ENCODE measurements around the gene GATA2.

GATA2 gene

DNA sequence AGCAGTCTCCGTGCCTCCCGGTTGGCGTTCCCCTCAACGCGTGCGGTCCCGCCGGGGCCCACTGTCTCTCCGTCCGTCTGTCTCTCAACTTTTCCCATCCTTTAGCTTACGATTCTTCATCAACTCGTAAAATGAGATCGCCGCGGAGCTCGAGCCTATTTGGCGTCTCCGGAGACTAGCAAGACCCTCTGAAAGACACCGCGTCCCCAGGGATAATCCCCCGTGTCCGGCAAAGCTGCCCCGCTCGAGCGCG lies 3.4 kb downstream of the GATA2 start:
- DNase-seq (ENCODE audit: low read depth), result no peak
- TF ChIP-seq, protein P1, sequence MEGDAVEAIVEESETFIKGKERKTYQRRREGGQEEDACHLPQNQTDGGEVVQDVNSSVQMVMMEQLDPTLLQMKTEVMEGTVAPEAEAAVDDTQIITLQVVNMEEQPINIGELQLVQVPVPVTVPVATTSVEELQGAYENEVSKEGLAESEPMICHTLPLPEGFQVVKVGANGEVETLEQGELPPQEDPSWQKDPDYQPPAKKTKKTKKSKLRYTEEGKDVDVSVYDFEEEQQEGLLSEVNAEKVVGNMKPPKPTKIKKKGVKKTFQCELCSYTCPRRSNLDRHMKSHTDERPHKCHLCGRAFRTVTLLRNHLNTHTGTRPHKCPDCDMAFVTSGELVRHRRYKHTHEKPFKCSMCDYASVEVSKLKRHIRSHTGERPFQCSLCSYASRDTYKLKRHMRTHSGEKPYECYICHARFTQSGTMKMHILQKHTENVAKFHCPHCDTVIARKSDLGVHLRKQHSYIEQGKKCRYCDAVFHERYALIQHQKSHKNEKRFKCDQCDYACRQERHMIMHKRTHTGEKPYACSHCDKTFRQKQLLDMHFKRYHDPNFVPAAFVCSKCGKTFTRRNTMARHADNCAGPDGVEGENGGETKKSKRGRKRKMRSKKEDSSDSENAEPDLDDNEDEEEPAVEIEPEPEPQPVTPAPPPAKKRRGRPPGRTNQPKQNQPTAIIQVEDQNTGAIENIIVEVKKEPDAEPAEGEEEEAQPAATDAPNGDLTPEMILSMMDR (conservative IDR thresholded peaks at IDR 0.05; ENCODE audit: control insufficient read depth, insufficient read depth, low read depth, low read length), result no peak
- H3K4me3 ChIP-seq (ENCODE audit: control insufficient read depth, low read depth, low read length), result no peak overlapping the region

DNA sequence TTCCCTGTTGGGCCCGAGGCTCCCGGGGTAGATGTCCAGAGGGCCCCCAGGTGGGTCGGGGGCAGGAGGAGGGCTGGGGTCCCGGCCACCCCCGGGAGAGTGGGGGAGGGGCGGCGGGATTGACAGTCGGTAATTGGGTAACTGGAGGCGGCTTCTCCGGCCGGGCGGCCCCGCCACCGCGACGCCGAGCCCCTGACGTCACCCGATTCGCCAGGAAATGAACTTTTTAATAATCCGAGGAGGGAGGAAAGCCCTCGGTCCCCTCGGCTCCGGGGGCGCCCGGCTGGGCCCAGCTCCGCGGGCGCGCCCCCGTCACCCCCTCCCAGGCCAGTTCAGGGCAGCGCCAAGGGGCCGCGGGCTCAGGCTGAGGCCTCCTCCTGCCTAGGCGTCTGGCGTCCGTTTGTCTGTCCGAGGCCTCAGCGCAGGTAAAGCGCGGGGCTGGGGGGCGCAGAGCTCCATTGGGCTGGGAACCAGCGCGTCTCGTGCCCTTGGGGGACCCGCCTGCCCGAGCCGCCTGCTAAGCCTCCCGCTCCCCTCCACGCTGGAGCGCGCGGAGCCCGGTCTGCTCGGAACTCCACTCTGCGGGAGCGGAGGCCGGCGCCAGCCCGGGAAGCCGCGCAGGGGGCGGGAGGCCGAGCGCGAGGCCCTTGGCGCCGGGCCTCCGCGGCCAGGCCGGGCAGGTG lies 3.9 kb downstream of the GATA2 start:
- no peak for DNase-seq (ENCODE audit: low read depth)
- no peak overlapping the region for H3K4me3 ChIP-seq (ENCODE audit: control insufficient read depth, low read depth, low read length)
- TF ChIP-seq, protein P1 (conservative IDR thresholded peaks at IDR 0.05; ENCODE audit: control insufficient read depth, insufficient read depth, low read depth, low read length), result no peak

DNA sequence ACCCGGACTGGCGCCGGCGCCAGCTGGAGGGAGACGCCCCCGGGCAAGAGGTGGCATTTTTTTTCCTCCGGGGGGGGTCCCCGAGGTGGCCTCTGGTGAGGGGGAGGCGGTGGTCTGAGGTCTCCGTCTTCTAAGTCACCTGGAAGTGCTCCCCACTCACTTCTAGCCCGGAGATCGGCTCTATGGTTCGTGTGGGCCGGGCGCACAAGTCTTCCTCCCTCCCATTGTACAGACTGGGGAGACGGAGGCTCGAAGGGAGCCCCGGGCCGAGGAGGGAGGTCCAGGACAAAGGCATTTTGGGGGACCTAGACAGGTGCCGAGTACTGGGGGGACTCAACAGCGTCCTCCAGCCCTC lies 4.4 kb downstream of the GATA2 start:
- no peak overlapping the region for H3K4me3 ChIP-seq (ENCODE audit: control insufficient read depth, low read depth, low read length)
- TF ChIP-seq, protein P1 (conservative IDR thresholded peaks at IDR 0.05; ENCODE audit: control insufficient read depth, insufficient read depth, low read depth, low read length), result no peak
- no peak for DNase-seq (ENCODE audit: low read depth)

DNA sequence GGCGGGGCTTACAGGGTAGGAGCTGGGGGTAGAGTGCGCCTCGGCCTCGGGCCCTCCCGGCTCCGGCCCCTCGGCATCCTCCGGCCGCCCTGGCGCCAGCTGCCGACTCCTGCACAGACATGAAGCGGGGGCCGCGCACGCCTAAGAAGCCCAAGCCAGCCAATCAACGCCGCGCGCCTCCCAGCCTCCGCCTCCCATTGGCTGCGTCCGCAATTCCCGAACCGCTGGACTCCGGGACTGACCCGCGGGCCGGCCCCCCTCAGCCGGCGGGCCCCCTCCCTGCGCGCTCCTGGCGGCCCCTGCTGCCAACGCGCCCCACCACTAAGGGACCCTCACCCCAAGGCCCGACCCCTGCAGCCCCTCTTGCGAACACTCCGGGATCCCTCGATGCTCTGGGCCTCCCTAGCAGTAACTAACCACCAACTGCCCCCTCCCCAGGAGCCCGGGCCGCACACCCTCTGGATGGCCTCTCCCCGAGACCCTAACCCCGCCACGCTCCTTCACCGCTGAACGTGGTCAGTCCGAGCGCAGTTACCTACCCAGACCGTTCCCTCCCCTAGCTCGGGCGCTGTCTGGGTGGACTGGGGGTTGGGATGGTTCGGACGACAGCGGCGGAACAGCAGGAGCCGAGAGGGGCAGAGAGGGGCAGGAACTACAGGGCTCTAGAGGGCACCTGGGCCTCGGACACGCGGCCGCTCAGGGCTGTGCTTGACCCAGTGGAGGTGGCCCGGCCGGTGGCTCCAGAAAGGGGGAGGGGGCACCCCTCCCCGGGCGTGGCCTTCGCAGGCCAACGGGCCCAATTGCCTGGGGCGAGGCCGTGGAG lies 5.0 kb downstream of the GATA2 start:
- H3K4me3 ChIP-seq (ENCODE audit: control insufficient read depth, low read depth, low read length), result peak overlapping the region; percentile 29
- DNase-seq (ENCODE audit: low read depth), result peak; percentile 65
- TF ChIP-seq, protein P1 (conservative IDR thresholded peaks at IDR 0.05; ENCODE audit: control insufficient read depth, insufficient read depth, low read depth, low read length), result no peak

DNA sequence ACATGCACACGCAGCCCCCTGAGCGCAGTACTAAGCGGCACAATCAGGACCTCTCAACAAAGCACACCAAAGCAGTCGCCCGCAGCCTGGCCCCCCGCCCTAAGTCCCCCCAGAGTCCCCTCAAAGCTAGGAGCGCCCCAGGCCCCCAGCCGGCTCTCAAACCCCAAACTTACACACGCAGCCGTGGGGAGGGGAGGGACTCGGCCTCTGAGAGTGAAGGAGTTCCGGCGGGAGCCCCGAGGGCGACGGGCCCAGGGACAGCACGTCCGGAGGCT lies 5.5 kb downstream of the GATA2 start:
- H3K4me3 ChIP-seq (ENCODE audit: control insufficient read depth, low read depth, low read length), result peak overlapping the region; percentile 29
- TF ChIP-seq, protein P1 (conservative IDR thresholded peaks at IDR 0.05; ENCODE audit: control insufficient read depth, insufficient read depth, low read depth, low read length), result no peak
- DNase-seq (ENCODE audit: low read depth), result no peak

DNA sequence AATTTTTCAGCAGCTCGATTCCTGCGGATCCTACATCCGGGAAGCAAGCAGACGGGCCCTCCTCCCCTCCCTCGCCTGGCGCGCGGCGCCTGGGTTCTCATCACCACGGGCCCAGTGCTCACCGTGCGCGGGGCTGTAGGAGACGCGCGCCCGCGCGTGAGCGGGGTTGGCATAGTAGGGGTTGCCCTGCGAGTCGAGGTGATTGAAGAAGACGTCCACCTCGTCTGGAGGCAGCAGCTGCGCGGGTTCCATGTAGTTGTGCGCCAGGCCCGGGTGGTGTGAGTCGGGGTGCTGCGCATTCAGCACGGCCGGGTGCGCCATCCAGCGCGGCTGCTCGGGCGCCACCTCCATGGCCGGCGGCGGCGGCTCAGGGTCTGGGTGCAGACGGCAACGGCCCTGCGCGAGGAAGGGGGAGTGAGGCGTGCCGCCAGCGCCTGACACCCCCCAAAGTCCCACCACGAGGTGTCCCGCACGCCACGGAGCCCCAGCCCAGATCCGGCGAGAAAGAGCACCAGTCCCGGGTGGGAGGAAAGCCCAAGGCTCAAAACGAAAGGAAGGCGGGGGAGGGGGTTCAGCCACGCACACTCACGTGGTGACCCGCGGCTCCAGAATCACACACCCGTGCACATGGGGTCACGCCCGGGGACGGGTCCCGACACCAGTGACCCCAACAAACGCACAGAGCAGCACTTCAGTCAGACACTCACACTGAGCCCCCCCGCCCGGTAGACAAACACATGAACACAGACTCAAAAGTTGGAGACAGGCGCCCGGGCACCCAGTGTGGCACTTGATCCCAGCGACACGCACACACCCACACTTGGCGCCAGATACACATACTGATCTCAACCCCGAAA lies 6.1 kb downstream of the GATA2 start:
- H3K4me3 ChIP-seq (ENCODE audit: control insufficient read depth, low read depth, low read length), result peak overlapping the region; percentile 29
- TF ChIP-seq, protein P1 (conservative IDR thresholded peaks at IDR 0.05; ENCODE audit: control insufficient read depth, insufficient read depth, low read depth, low read length), result no peak
- no peak for DNase-seq (ENCODE audit: low read depth)

Data from fibroblast of mammary gland (primary cell).